ENCODE results near the gene NPIPB13.
A peak's percentile ranks its signal among the peaks of the same experiment; 100 is the strongest.
"Not testable (repeated sequence)": the region's sequence is repeated elsewhere in the genome, so short reads cannot be mapped to it uniquely, and the experiment has no call there.

The NPIPB13 gene

GRCh38 chr16:30248379-30248778 is at the start of gene NPIPB13:
Gene NPIPB13 (minus strand): TSS chr16:30248479. CDS start chr16:30245573, 2,906 bp downstream.
- H3K27me3 ChIP-seq (ENCODE audit: insufficient read depth, low read length); H2AFZ ChIP-seq (ENCODE audit: low read length, unreplicated experiment); H3K4me1 ChIP-seq (ENCODE audit: control insufficient read depth, insufficient read depth, low read length, unreplicated experiment); H3K36me3 ChIP-seq (ENCODE audit: insufficient read depth, low read length); H3K27ac ChIP-seq (ENCODE audit: low read depth, low read length); H3K4me3 ChIP-seq (ENCODE audit: low read depth, low read length); H3K79me2 ChIP-seq (ENCODE audit: control insufficient read depth, insufficient read depth, low read length, unreplicated experiment): not testable (repeated sequence)

- H3K27ac ChIP-seq (ENCODE audit: low read depth, low read length); H2AFZ ChIP-seq (ENCODE audit: low read length, unreplicated experiment); H3K4me3 ChIP-seq (ENCODE audit: low read depth, low read length); H3K27me3 ChIP-seq (ENCODE audit: insufficient read depth, low read length); H3K79me2 ChIP-seq (ENCODE audit: control insufficient read depth, insufficient read depth, low read length, unreplicated experiment); H3K4me1 ChIP-seq (ENCODE audit: control insufficient read depth, insufficient read depth, low read length, unreplicated experiment); H3K36me3 ChIP-seq (ENCODE audit: insufficient read depth, low read length): not testable (repeated sequence)
Observed at GRCh38 chr16:30282357-30282756, 34.1 kb upstream of the NPIPB13 start.

GRCh38 chr16:30278523-30278922 is 30.2 kb upstream of the NPIPB13 start:
- H3K4me1 ChIP-seq (ENCODE audit: control insufficient read depth, insufficient read depth, low read length, unreplicated experiment); H3K36me3 ChIP-seq (ENCODE audit: insufficient read depth, low read length); H3K27ac ChIP-seq (ENCODE audit: low read depth, low read length); H3K79me2 ChIP-seq (ENCODE audit: control insufficient read depth, insufficient read depth, low read length, unreplicated experiment); H3K4me3 ChIP-seq (ENCODE audit: low read depth, low read length); H2AFZ ChIP-seq (ENCODE audit: low read length, unreplicated experiment); H3K27me3 ChIP-seq (ENCODE audit: insufficient read depth, low read length): not testable (repeated sequence)

- not testable (repeated sequence) for H3K27ac ChIP-seq (ENCODE audit: low read depth, low read length); H2AFZ ChIP-seq (ENCODE audit: low read length, unreplicated experiment); H3K79me2 ChIP-seq (ENCODE audit: control insufficient read depth, insufficient read depth, low read length, unreplicated experiment); H3K4me1 ChIP-seq (ENCODE audit: control insufficient read depth, insufficient read depth, low read length, unreplicated experiment); H3K36me3 ChIP-seq (ENCODE audit: insufficient read depth, low read length); H3K4me3 ChIP-seq (ENCODE audit: low read depth, low read length); H3K27me3 ChIP-seq (ENCODE audit: insufficient read depth, low read length)
Observed at GRCh38 chr16:30217082-30217481, 31.2 kb downstream of the NPIPB13 start.

- not testable (repeated sequence) for H3K4me1 ChIP-seq (ENCODE audit: control insufficient read depth, insufficient read depth, low read length, unreplicated experiment); H3K27ac ChIP-seq (ENCODE audit: low read depth, low read length); H3K79me2 ChIP-seq (ENCODE audit: control insufficient read depth, insufficient read depth, low read length, unreplicated experiment); H3K36me3 ChIP-seq (ENCODE audit: insufficient read depth, low read length); H3K4me3 ChIP-seq (ENCODE audit: low read depth, low read length); H2AFZ ChIP-seq (ENCODE audit: low read length, unreplicated experiment); H3K27me3 ChIP-seq (ENCODE audit: insufficient read depth, low read length)
Observed at GRCh38 chr16:30211414-30211813, 36.9 kb downstream of the NPIPB13 start.

GRCh38 chr16:30209032-30209431 is 39.2 kb downstream of the NPIPB13 start:
- H3K79me2 ChIP-seq (ENCODE audit: control insufficient read depth, insufficient read depth, low read length, unreplicated experiment); H3K27ac ChIP-seq (ENCODE audit: low read depth, low read length); H3K36me3 ChIP-seq (ENCODE audit: insufficient read depth, low read length); H3K27me3 ChIP-seq (ENCODE audit: insufficient read depth, low read length); H2AFZ ChIP-seq (ENCODE audit: low read length, unreplicated experiment); H3K4me3 ChIP-seq (ENCODE audit: low read depth, low read length); H3K4me1 ChIP-seq (ENCODE audit: control insufficient read depth, insufficient read depth, low read length, unreplicated experiment): not testable (repeated sequence)

GRCh38 chr16:30207063-30207704 is 41.1 kb downstream of the NPIPB13 start:
- H3K27me3 ChIP-seq (ENCODE audit: insufficient read depth, low read length); H3K4me1 ChIP-seq (ENCODE audit: control insufficient read depth, insufficient read depth, low read length, unreplicated experiment); H3K79me2 ChIP-seq (ENCODE audit: control insufficient read depth, insufficient read depth, low read length, unreplicated experiment); H3K27ac ChIP-seq (ENCODE audit: low read depth, low read length); H3K36me3 ChIP-seq (ENCODE audit: insufficient read depth, low read length); H2AFZ ChIP-seq (ENCODE audit: low read length, unreplicated experiment); H3K4me3 ChIP-seq (ENCODE audit: low read depth, low read length): not testable (repeated sequence)

- H3K4me1 ChIP-seq (ENCODE audit: control insufficient read depth, insufficient read depth, low read length, unreplicated experiment); H3K36me3 ChIP-seq (ENCODE audit: insufficient read depth, low read length); H3K79me2 ChIP-seq (ENCODE audit: control insufficient read depth, insufficient read depth, low read length, unreplicated experiment); H2AFZ ChIP-seq (ENCODE audit: low read length, unreplicated experiment); H3K27ac ChIP-seq (ENCODE audit: low read depth, low read length); H3K27me3 ChIP-seq (ENCODE audit: insufficient read depth, low read length): not testable (repeated sequence)
- peak overlapping the region; percentile 69; the same call in 1 of the 2 replicates for H3K4me3 ChIP-seq (ENCODE audit: low read depth, low read length)
Observed at GRCh38 chr16:30206252-30206651, 42.0 kb downstream of the NPIPB13 start.

- H2AFZ ChIP-seq (ENCODE audit: low read length, unreplicated experiment); H3K79me2 ChIP-seq (ENCODE audit: control insufficient read depth, insufficient read depth, low read length, unreplicated experiment); H3K36me3 ChIP-seq (ENCODE audit: insufficient read depth, low read length); H3K4me1 ChIP-seq (ENCODE audit: control insufficient read depth, insufficient read depth, low read length, unreplicated experiment); H3K27ac ChIP-seq (ENCODE audit: low read depth, low read length); H3K27me3 ChIP-seq (ENCODE audit: insufficient read depth, low read length): not testable (repeated sequence)
- peak overlapping the region; percentile 69; the same call in 1 of the 2 replicates for H3K4me3 ChIP-seq (ENCODE audit: low read depth, low read length)
Observed at GRCh38 chr16:30205541-30206236, 42.6 kb downstream of the NPIPB13 start.

- not testable (repeated sequence) for H3K27ac ChIP-seq (ENCODE audit: low read depth, low read length); H3K27me3 ChIP-seq (ENCODE audit: insufficient read depth, low read length); H3K4me1 ChIP-seq (ENCODE audit: control insufficient read depth, insufficient read depth, low read length, unreplicated experiment); H3K4me3 ChIP-seq (ENCODE audit: low read depth, low read length); H3K36me3 ChIP-seq (ENCODE audit: insufficient read depth, low read length); H3K79me2 ChIP-seq (ENCODE audit: control insufficient read depth, insufficient read depth, low read length, unreplicated experiment); H2AFZ ChIP-seq (ENCODE audit: low read length, unreplicated experiment)
Observed at GRCh38 chr16:30199608-30200343, 48.5 kb downstream of the NPIPB13 start.

GRCh38 chr16:30199049-30199448 is 49.2 kb downstream of the NPIPB13 start, which contains the start of gene SULT1A3:
Gene SULT1A3 (plus strand): TSS chr16:30199255. CDS start chr16:30200729, 1,474 bp downstream.
- not testable (repeated sequence) for H3K27ac ChIP-seq (ENCODE audit: low read depth, low read length); H3K79me2 ChIP-seq (ENCODE audit: control insufficient read depth, insufficient read depth, low read length, unreplicated experiment); H3K4me1 ChIP-seq (ENCODE audit: control insufficient read depth, insufficient read depth, low read length, unreplicated experiment); H3K4me3 ChIP-seq (ENCODE audit: low read depth, low read length); H3K36me3 ChIP-seq (ENCODE audit: insufficient read depth, low read length); H3K27me3 ChIP-seq (ENCODE audit: insufficient read depth, low read length); H2AFZ ChIP-seq (ENCODE audit: low read length, unreplicated experiment)

Data from ACC112 (cell line).